Astrocyte (in vitro differentiated cells and primary cell): ENCODE data around the gene CRTC1. TPM values are rescaled to one million over a fixed set of nuclear protein-coding genes. Genes with fewer than 3 reads are reported as not detected.

ENCODE experiments used
- DNase-seq: peaks from one replicate; pipeline ENCODE4 v3.0.0-alpha.2; 2010; ENCODE audit warnings: low read depth
- FAIRE-seq: peaks from 2 replicates; lab custom pipeline; 2011; peaks lifted over from hg19 to GRCh38; lab: Jason Lieb, UNC
- H2AFZ ChIP-seq: 2 replicates; pipeline ENCODE4 v1.6.0; 2012; ENCODE audit warnings: low read depth, low read length, inconsistent platforms
- H3K27ac ChIP-seq: 2 replicates; pipeline ENCODE4 v1.5.1; 2011; ENCODE audit warnings: low read depth, low read length, inconsistent platforms
- H3K27me3 ChIP-seq: 2 replicates; pipeline ENCODE4 v1.6.0; 2011; ENCODE audit warnings: low read length, inconsistent platforms; ENCODE audit not compliant: insufficient read depth
- H3K36me3 ChIP-seq: 2 replicates; pipeline ENCODE4 v1.5.1; 2011; ENCODE audit warnings: low read length, inconsistent platforms; ENCODE audit not compliant: insufficient read depth
- H3K4me1 ChIP-seq: 2 replicates; pipeline ENCODE4 v1.5.1; 2011; ENCODE audit warnings: low read length, inconsistent platforms; ENCODE audit not compliant: insufficient read depth
- H3K4me2 ChIP-seq: 2 replicates; pipeline ENCODE4 v1.6.0; 2012; ENCODE audit warnings: low read length, inconsistent platforms
- H3K4me3 ChIP-seq: 2 replicates; pipeline ENCODE4 v1.5.1; 2011; ENCODE audit warnings: low read depth, mild to moderate bottlenecking, low read length, inconsistent platforms; ENCODE audit not compliant: insufficient read depth
- H3K79me2 ChIP-seq: 2 replicates; pipeline ENCODE4 v1.6.0; 2012; ENCODE audit warnings: mild to moderate bottlenecking, low read length, inconsistent platforms; ENCODE audit not compliant: insufficient read depth
- H3K9ac ChIP-seq: 2 replicates; pipeline ENCODE4 v1.6.0; 2012; ENCODE audit warnings: mild to moderate bottlenecking, low read length, inconsistent platforms
- H3K9me3 ChIP-seq: 2 replicates; pipeline ENCODE4 v1.5.1; 2012; ENCODE audit warnings: low read depth, mild to moderate bottlenecking, low read length, inconsistent platforms; ENCODE audit not compliant: insufficient read depth
- H4K20me1 ChIP-seq: 2 replicates; pipeline ENCODE4 v1.6.0; 2012; ENCODE audit warnings: low read length, inconsistent platforms; ENCODE audit not compliant: insufficient read depth
- H3K27ac Mint-ChIP-seq: one replicate; pipeline ENCODE4 v1.8.0; 2021; ENCODE audit warnings: mild to moderate bottlenecking, mixed read lengths; ENCODE audit not compliant: unreplicated experiment
- H3K27me3 Mint-ChIP-seq: one replicate; pipeline ENCODE4 v1.8.0; 2021; ENCODE audit warnings: low read depth, mixed read lengths; ENCODE audit not compliant: unreplicated experiment
- H3K36me3 Mint-ChIP-seq: one replicate; pipeline ENCODE4 v1.8.0; 2021; ENCODE audit warnings: low read depth, mixed read lengths; ENCODE audit not compliant: unreplicated experiment
- H3K4me1 Mint-ChIP-seq: one replicate; pipeline ENCODE4 v1.8.0; 2021; ENCODE audit warnings: low read depth, mixed read lengths; ENCODE audit not compliant: unreplicated experiment
- H3K4me3 Mint-ChIP-seq: one replicate; pipeline ENCODE4 v1.8.0; 2021; ENCODE audit warnings: mild to moderate bottlenecking, moderate library complexity, mixed read lengths; ENCODE audit not compliant: unreplicated experiment
- H3K9me3 Mint-ChIP-seq: one replicate; pipeline ENCODE4 v1.8.0; 2021; ENCODE audit warnings: mild to moderate bottlenecking, mixed read lengths; ENCODE audit not compliant: unreplicated experiment
- CTCF ChIP-seq: IDR thresholded peaks from 2 replicates; pipeline ENCODE4 v1.5.1; 2011; ENCODE audit warnings: low read depth, mild to moderate bottlenecking, inconsistent platforms, low read length, moderate library complexity; ENCODE audit not compliant: insufficient read depth
- EZH2 ChIP-seq: IDR thresholded peaks from 2 replicates; pipeline ENCODE4 v1.6.1; 2012; ENCODE audit warnings: mild to moderate bottlenecking, low read length, inconsistent platforms; ENCODE audit not compliant: insufficient read depth
- total RNA-seq: library from RNA; stranded (reverse); gene quantifications from 2 replicates; pipeline ENCODE4 v1.2.1, GENCODE V29; 2021

Gene CRTC1
- total RNA-seq, 1 donor from 2014 or later: 8.4 TPM

- Histone ChIP-seq H3K27ac (no peak overlapping the region), H3K4me1 (no peaks in the 10 kb centered on the region), H3K79me2 (no peaks in the 10 kb centered on the region), H3K4me2 (no peak overlapping the region), H4K20me1 (peaks cover 6% of the 10 kb centered on the region), H3K4me3 (no peak overlapping the region), H3K27me3 (no peaks in the 10 kb centered on the region), H3K9ac (no peak overlapping the region), H3K9me3 (no peaks in the 10 kb centered on the region), H2AFZ (no peak overlapping the region), H3K36me3 (no peaks in the 10 kb centered on the region)
- no peak for FAIRE-seq
- Mint-ChIP-seq H3K9me3 (no peaks in the 10 kb centered on the region), H3K4me3 (no peak overlapping the region), H3K4me1 (peaks cover 7% of the 10 kb centered on the region), H3K27ac (no peak overlapping the region), H3K36me3 (peaks cover 11% of the 10 kb centered on the region), H3K27me3 (peaks cover 2% of the 10 kb centered on the region)
- DNase-seq: no peak
- TF ChIP-seq EZH2 (no peak), CTCF (no peak)
Measured at GRCh38 chr19:18750295-18750970, 67.0 kb downstream of the CRTC1 start.

DNA sequence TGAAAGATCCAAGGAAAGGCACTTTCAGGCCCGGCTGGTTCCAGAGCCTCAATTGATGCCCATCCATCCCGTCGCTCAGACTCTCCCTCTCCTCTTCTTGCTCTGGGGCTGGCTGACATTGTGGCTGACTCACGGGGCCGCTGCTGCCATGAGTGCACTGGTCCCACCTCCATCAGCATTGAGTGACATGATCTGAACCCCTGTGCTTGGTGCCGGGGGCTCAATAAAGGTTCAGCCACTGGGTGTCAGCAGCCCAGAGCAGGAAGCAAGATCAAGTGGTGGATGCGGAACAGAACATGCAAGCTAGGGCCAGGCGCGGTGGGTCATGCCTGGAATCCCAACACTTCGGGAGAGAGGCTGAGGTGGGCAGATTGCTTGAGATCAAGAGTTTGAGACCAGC lies 68.1 kb downstream of the CRTC1 start:
- Histone ChIP-seq H3K4me1 (no peaks in the 10 kb centered on the region), H3K9ac (no peak overlapping the region), H3K27ac (no peak overlapping the region), H3K36me3 (no peaks in the 10 kb centered on the region), H3K4me3 (no peak overlapping the region), H3K9me3 (no peaks in the 10 kb centered on the region), H3K79me2 (no peaks in the 10 kb centered on the region), H4K20me1 (no peaks in the 10 kb centered on the region), H2AFZ (no peak overlapping the region), H3K27me3 (no peaks in the 10 kb centered on the region), H3K4me2 (no peak overlapping the region)
- Mint-ChIP-seq H3K9me3 (no peaks in the 10 kb centered on the region), H3K36me3 (peaks cover 11% of the 10 kb centered on the region), H3K27me3 (peaks cover 2% of the 10 kb centered on the region), H3K4me3 (no peak overlapping the region), H3K27ac (no peak overlapping the region), H3K4me1 (peaks cover 7% of the 10 kb centered on the region)
- TF ChIP-seq CTCF (no peak), EZH2 (no peak)
- DNase-seq (no peak), FAIRE-seq (no peak)

GRCh38 chr19:18754501-18754900 lies 71.0 kb downstream of the CRTC1 start:
- H3K9me3 ChIP-seq: no peaks in the 10 kb centered on the region
- H3K4me3 Mint-ChIP-seq: no peak overlapping the region
- DNase-seq (no peak), FAIRE-seq (no peak)
- no peaks in the 10 kb centered on the region for H3K27me3 ChIP-seq
- no peak for TF ChIP-seq EZH2
- TF ChIP-seq CTCF: no peak
- no peaks in the 10 kb centered on the region for H3K79me2 ChIP-seq
- no peaks in the 10 kb centered on the region for H3K36me3 ChIP-seq
- no peak overlapping the region for H3K9ac ChIP-seq
- H2AFZ ChIP-seq: no peak overlapping the region
- no peak overlapping the region for H3K4me3 ChIP-seq
- no peak overlapping the region for H3K27ac Mint-ChIP-seq
- no peak overlapping the region for H3K27ac ChIP-seq
- H3K4me2 ChIP-seq: no peak overlapping the region
- peaks cover 7% of the 10 kb centered on the region for H3K4me1 Mint-ChIP-seq
- H4K20me1 ChIP-seq: no peaks in the 10 kb centered on the region
- no peaks in the 10 kb centered on the region for H3K9me3 Mint-ChIP-seq
- peaks cover 11% of the 10 kb centered on the region for H3K36me3 Mint-ChIP-seq
- peaks cover 3% of the 10 kb centered on the region for H3K4me1 ChIP-seq
- no peaks in the 10 kb centered on the region for H3K27me3 Mint-ChIP-seq
